HepG2 (cell line): ENCODE data around the gene ASPRV1. TPM values are rescaled to one million over a fixed set of nuclear protein-coding genes. Genes with fewer than 3 reads are reported as not detected.

Experiments used
- ATF7-NPFF ChIP-seq: sonication (generic); formaldehyde crosslinking; IDR thresholded peaks from 2 replicates; pipeline ENCODE4 v1.8.1; 2023; ENCODE audit warnings: mild to moderate bottlenecking, low read depth, missing genetic modification reagents, moderate library complexity
- CCDC6 ChIP-seq: sonication (generic); formaldehyde crosslinking; IDR thresholded peaks from 2 replicates; pipeline ENCODE4 v1.8.1; 2022; ENCODE audit warnings: mild to moderate bottlenecking, missing genetic modification reagents, moderate library complexity
- CHD2 ChIP-seq: IDR thresholded peaks from 2 replicates; pipeline ENCODE4 v1.6.1; 2011; ENCODE audit warnings: low read depth, low read length, improper control_type of control experiment
- KDM2A ChIP-seq: sonication (generic); formaldehyde crosslinking; IDR thresholded peaks from 2 replicates; pipeline ENCODE4 v1.4.0; 2020; ENCODE audit warnings: low read depth, missing genetic modification reagents, borderline replicate concordance
- KLF16 ChIP-seq, 2 experiments: sonication (generic) in 1 of 2; formaldehyde crosslinking in 1 of 2; IDR thresholded peaks; 2 replicates each; pipeline versions ENCODE4 v1.6.1 to v1.8.0; 2016 to 2023; ENCODE audit warnings: missing genetic modification reagents in 2 of 2, missing compliant biosample characterization in 1 of 2
- MTA1 ChIP-seq: sonication (generic); formaldehyde crosslinking; IDR thresholded peaks from 2 replicates; pipeline ENCODE4 v1.4.0; 2020; ENCODE audit warnings: missing genetic modification reagents, mild to moderate bottlenecking, borderline replicate concordance
- MTF2 ChIP-seq: sonication (generic); formaldehyde crosslinking; IDR thresholded peaks from 2 replicates; pipeline ENCODE4 v1.5.0; 2020; ENCODE audit warnings: missing genetic modification reagents, borderline replicate concordance
- NFYC ChIP-seq: IDR thresholded peaks from 2 replicates; pipeline ENCODE4 v1.6.1; 2016; ENCODE audit warnings: missing genetic modification reagents, missing compliant biosample characterization
- POLR2A ChIP-seq, 2 experiments: IDR thresholded peaks; 2 replicates each; pipeline ENCODE4 v1.6.1; 2011; ENCODE audit warnings: low read depth in 2 of 2, low read length in 2 of 2, mild to moderate bottlenecking in 1 of 2, moderate library complexity in 1 of 2; ENCODE audit not compliant: insufficient read depth in 1 of 2
- POLR2AphosphoS2 ChIP-seq: IDR thresholded peaks from 2 replicates; pipeline ENCODE4 v1.6.1; 2011; ENCODE audit warnings: low read depth, low read length, improper control_type of control experiment
- REPIN1 ChIP-seq: sonication (generic); formaldehyde crosslinking; IDR thresholded peaks from 2 replicates; pipeline ENCODE4 v1.8.0; 2022; ENCODE audit warnings: missing genetic modification reagents, low read depth, mild to moderate bottlenecking, borderline replicate concordance
- RFXANK ChIP-seq: IDR thresholded peaks from 2 replicates; pipeline ENCODE4 v1.6.1; 2016
- SP140L ChIP-seq: sonication (generic); formaldehyde crosslinking; IDR thresholded peaks from 2 replicates; pipeline ENCODE4 v1.4.0; 2020; ENCODE audit warnings: missing genetic modification reagents, borderline replicate concordance
- TAF1 ChIP-seq: sonication (generic); formaldehyde crosslinking; IDR thresholded peaks from 2 replicates; pipeline ENCODE4 v1.4.0; 2020; ENCODE audit warnings: missing genetic modification reagents
- ZBTB7B ChIP-seq: sonication (generic); formaldehyde crosslinking; IDR thresholded peaks from 2 replicates; pipeline ENCODE4 v1.4.0; 2020; ENCODE audit warnings: missing genetic modification reagents
- ZNF274 ChIP-seq: sonication (generic); formaldehyde crosslinking; IDR thresholded peaks from 2 replicates; pipeline ENCODE4 v1.5.1; 2020; ENCODE audit warnings: mild to moderate bottlenecking, missing genetic modification reagents
- ZNF484 ChIP-seq: sonication (generic); formaldehyde crosslinking; IDR thresholded peaks from 2 replicates; pipeline ENCODE4 v1.5.1; 2020; ENCODE audit warnings: mild to moderate bottlenecking, low read depth, missing genetic modification reagents, borderline replicate concordance
- ZNF501 ChIP-seq: sonication (generic); formaldehyde crosslinking; IDR thresholded peaks from 2 replicates; pipeline ENCODE4 v1.5.1; 2020; ENCODE audit warnings: mild to moderate bottlenecking, moderate library complexity, missing genetic modification reagents
- polyA plus RNA-seq, 8 experiments: library from polyadenylated mRNA; depleted of rRNA in 3 of 8; stranded (reverse) in 7 of 8; unstranded in 1 of 8; fragments of >200 nt; fragmentation: Illumina TruSeq in 4 of 8; extraction: Trizol in 4 of 8; gene quantifications; 2 replicates each; pipeline versions ENCODE4 v1.2.1 to v1.2.3, GENCODE V29; 2011 to 2016; ENCODE audit warnings: low read depth in 4 of 8, missing spikeins in 1 of 8, mixed read lengths in 1 of 8; ENCODE audit not compliant: insufficient read depth in 1 of 8
- total RNA-seq, 5 experiments: library from RNA; depleted of rRNA; stranded (reverse); fragments of >200 nt; fragmentation: Illumina TruSeq; extraction: Trizol; gene quantifications; 2 replicates each; pipeline ENCODE4 v1.2.3, GENCODE V29; 2016; ENCODE audit warnings: low read depth in 1 of 5
- TF ChIP-seq, protein P1 (sequence below): IDR thresholded peaks from 2 replicates; pipeline ENCODE4 v1.6.1; 2018; ENCODE audit warnings: missing genetic modification reagents, mild to moderate bottlenecking, missing compliant biosample characterization
- TF ChIP-seq, protein P2 (sequence below): sonication (generic); formaldehyde crosslinking; IDR thresholded peaks from 2 replicates; pipeline ENCODE4 v1.4.0; 2020; ENCODE audit warnings: mild to moderate bottlenecking, missing genetic modification reagents
- TF ChIP-seq, protein P3 (sequence below): sonication (generic); formaldehyde crosslinking; IDR thresholded peaks from 2 replicates; pipeline ENCODE4 v1.8.0; 2022; ENCODE audit warnings: missing genetic modification reagents, mild to moderate bottlenecking, moderate library complexity, borderline replicate concordance
- TF ChIP-seq, protein P4 (sequence below): sonication (generic); formaldehyde crosslinking; IDR thresholded peaks from 2 replicates; pipeline ENCODE4 v1.8.0; 2022; ENCODE audit warnings: mild to moderate bottlenecking, missing genetic modification reagents, borderline replicate concordance

ASPRV1 gene
- total and polyA plus RNA-seq, 2 of the 13 experiments (the other 11 are each of a cell fraction or from before 2014, with no cell fraction given), result 0.40 to 0.48 TPM

DNA sequence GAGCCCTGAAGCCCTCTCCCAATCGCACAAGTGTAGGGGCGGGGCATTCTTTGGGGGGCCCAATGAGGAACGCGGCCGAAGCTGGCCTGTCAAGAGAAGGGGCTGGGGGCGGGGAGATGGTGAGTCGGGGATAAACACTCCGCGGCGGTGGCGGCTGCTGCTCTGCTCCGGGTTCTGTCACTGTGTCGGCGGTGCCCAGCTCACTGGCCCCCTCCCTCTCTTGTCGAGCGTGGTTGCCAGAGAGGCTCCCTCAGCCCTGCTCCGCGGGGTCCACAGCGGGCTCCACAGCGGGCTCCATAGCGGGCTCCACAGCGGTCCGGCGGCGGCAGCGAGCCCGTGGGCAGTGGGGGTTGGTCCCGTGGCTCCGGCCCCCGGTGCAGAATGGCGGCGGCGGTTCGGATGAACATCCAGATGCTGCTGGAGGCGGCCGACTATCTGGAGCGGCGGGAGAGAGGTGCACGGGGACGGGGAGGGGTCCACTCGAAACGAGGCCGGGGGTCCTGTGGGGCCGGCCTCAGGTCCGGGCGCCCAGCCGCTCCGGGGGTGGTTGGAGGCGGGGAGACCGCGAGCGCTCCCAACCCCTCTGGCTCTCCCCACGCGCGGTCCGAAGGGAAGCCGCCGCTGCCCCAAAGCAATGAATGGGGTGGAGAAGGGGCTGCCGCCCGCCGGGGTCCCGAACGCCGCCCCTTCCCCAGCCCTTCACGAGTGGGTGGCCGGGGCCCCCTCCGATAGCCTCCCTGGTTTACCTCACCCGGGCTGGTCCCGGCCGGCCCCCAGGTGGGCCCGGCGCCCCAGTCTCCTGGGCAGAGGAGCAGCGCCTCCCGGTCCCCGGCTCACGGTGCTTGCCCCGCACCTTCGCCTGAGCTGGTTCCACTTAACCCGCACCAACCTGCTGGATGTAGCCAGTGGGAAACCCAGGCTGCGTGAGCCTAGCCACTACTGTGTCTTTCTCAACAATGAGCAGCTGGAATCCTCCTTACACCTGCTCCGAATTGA, 46.2 kb downstream of the ASPRV1 start, which contains the start of gene MXD1 (continued):
- TF ChIP-seq SP140L (CRISPR knock-in tag), result 0 out of 2 replicates have a peak, but pooled peaks have one; percentile 1
- peak; percentile 63 for TF ChIP-seq TAF1 (CRISPR knock-in tag)
- no peak; the same call in 1 of the 2 replicates for TF ChIP-seq CCDC6 (CRISPR knock-in tag)
- TF ChIP-seq CHD2, result peak; percentile 58; the same call in 1 of the 2 replicates
- TF ChIP-seq POLR2A (IDR thresholded peaks at IDR 0.05; ENCODE audit: insufficient read depth in 1 of 2, low read depth in 2 of 2, low read length in 2 of 2), result peak; percentile 89 to 95
- peak; percentile 0; the same call in 1 of the 2 replicates for TF ChIP-seq KDM2A (CRISPR knock-in tag)
- TF ChIP-seq RFXANK (CRISPR knock-in tag), result no peak
- peak; percentile 22; the same call in 1 of the 2 replicates for TF ChIP-seq MTA1
- no peak for TF ChIP-seq ZNF501 (CRISPR knock-in tag)
- TF ChIP-seq KLF16 (CRISPR knock-in tag; IDR thresholded peaks at IDR 0.05), result no peak; a peak in 1 of 4 replicates
- peak; percentile 67 for TF ChIP-seq ATF7-NPFF (CRISPR knock-in tag)
- 0 out of 2 replicates have a peak, but pooled peaks have one; percentile 38 for TF ChIP-seq MTF2 (CRISPR knock-in tag)
- TF ChIP-seq, protein P1, sequence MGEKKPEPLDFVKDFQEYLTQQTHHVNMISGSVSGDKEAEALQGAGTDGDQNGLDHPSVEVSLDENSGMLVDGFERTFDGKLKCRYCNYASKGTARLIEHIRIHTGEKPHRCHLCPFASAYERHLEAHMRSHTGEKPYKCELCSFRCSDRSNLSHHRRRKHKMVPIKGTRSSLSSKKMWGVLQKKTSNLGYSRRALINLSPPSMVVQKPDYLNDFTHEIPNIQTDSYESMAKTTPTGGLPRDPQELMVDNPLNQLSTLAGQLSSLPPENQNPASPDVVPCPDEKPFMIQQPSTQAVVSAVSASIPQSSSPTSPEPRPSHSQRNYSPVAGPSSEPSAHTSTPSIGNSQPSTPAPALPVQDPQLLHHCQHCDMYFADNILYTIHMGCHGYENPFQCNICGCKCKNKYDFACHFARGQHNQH (CRISPR knock-in tag), result no peak
- TF ChIP-seq, protein P2, sequence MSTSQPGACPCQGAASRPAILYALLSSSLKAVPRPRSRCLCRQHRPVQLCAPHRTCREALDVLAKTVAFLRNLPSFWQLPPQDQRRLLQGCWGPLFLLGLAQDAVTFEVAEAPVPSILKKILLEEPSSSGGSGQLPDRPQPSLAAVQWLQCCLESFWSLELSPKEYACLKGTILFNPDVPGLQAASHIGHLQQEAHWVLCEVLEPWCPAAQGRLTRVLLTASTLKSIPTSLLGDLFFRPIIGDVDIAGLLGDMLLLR, result peak; percentile 80; the same call in 1 of the 2 replicates
- no peak for TF ChIP-seq ZNF274 (CRISPR knock-in tag)
- TF ChIP-seq POLR2AphosphoS2, result peak; percentile 76; the same call in 1 of the 2 replicates
- TF ChIP-seq ZBTB7B (CRISPR knock-in tag), result 0 out of 2 replicates have a peak, but pooled peaks have one; percentile 31
- TF ChIP-seq REPIN1 (CRISPR knock-in tag), result peak; percentile 17; the same call in 1 of the 2 replicates
- TF ChIP-seq ZNF484 (CRISPR knock-in tag), result 0 out of 2 replicates have a peak, but pooled peaks have one; percentile 77
- TF ChIP-seq, protein P3, sequence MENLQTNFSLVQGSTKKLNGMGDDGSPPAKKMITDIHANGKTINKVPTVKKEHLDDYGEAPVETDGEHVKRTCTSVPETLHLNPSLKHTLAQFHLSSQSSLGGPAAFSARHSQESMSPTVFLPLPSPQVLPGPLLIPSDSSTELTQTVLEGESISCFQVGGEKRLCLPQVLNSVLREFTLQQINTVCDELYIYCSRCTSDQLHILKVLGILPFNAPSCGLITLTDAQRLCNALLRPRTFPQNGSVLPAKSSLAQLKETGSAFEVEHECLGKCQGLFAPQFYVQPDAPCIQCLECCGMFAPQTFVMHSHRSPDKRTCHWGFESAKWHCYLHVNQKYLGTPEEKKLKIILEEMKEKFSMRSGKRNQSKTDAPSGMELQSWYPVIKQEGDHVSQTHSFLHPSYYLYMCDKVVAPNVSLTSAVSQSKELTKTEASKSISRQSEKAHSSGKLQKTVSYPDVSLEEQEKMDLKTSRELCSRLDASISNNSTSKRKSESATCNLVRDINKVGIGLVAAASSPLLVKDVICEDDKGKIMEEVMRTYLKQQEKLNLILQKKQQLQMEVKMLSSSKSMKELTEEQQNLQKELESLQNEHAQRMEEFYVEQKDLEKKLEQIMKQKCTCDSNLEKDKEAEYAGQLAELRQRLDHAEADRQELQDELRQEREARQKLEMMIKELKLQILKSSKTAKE, result no peak
- no peak; the same call in 1 of the 2 replicates for TF ChIP-seq NFYC (CRISPR knock-in tag)
- TF ChIP-seq, protein P4, sequence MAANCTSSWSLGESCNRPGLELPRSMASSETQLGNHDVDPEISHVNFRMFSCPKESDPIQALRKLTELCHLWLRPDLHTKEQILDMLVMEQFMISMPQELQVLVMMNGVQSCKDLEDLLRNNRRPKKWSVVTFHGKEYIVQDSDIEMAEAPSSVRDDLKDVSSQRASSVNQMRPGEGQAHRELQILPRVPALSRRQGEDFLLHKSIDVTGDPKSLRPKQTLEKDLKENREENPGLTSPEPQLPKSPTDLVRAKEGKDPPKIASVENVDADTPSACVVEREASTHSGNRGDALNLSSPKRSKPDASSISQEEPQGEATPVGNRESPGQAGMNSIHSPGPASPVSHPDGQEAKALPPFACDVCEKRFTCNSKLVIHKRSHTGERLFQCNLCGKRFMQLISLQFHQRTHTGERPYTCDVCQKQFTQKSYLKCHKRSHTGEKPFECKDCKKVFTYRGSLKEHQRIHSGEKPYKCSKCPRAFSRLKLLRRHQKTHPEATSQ (CRISPR knock-in tag), result no peak
